DND-41 (cell line): ENCODE results near the gene SOWAHD.

ENCODE experiments used
- EZH2 ChIP-seq: IDR thresholded peaks from 3 replicates; pipeline ENCODE4 v1.6.1; 2012; ENCODE audit warnings: borderline replicate concordance, low read depth, mild to moderate bottlenecking, moderate library complexity, low read length, inconsistent platforms; ENCODE audit not compliant: severe bottlenecking
- TF ChIP-seq, protein P1 (sequence below): IDR thresholded peaks from 2 replicates; pipeline ENCODE4 v1.5.1; 2012; ENCODE audit warnings: borderline replicate concordance, low read length, moderate library complexity, mild to moderate bottlenecking; ENCODE audit not compliant: poor library complexity, severe bottlenecking; ENCODE audit errors: extremely low read depth

DNA sequence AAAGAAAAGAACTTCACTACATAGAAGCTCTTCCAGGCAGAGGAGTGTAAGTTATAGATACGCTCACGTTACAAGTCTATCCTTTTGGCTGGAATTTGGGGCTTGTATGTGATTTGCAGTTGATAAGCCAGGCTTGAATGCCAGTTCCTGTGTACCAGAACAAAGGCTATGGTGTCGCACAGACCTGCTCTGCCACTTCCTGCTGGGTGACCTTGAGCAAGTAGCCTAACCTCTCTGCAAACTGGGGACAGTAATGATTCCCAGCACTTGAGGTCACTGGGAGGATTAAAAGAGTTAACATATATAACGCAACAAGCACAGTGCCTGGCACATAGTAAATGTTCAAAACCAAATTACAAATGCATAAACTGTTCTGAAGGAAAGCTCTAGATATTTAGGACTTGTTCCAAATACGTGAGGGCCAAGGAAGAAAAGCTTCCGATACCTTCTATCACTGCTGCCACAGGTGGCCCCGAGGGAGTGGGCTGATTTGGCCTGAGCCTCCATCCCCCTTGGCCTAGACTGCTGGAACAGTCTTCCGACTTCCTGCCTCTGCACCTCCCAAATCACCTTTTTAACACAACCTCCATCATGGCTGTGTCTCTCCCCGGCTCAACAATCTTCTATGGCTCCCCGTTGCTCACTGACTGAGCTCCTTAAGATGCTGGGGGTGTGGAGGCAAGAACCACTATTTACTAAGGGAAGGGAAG, 1.3 kb upstream of the SOWAHD start:
- TF ChIP-seq, protein P1, sequence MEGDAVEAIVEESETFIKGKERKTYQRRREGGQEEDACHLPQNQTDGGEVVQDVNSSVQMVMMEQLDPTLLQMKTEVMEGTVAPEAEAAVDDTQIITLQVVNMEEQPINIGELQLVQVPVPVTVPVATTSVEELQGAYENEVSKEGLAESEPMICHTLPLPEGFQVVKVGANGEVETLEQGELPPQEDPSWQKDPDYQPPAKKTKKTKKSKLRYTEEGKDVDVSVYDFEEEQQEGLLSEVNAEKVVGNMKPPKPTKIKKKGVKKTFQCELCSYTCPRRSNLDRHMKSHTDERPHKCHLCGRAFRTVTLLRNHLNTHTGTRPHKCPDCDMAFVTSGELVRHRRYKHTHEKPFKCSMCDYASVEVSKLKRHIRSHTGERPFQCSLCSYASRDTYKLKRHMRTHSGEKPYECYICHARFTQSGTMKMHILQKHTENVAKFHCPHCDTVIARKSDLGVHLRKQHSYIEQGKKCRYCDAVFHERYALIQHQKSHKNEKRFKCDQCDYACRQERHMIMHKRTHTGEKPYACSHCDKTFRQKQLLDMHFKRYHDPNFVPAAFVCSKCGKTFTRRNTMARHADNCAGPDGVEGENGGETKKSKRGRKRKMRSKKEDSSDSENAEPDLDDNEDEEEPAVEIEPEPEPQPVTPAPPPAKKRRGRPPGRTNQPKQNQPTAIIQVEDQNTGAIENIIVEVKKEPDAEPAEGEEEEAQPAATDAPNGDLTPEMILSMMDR: no peak
- TF ChIP-seq EZH2: no peak
